PC-3 (cell line): ENCODE data around the gene TIMM44. TPM values are rescaled to one million over a fixed set of nuclear protein-coding genes. Genes with fewer than 3 reads are reported as not detected.
A peak's percentile ranks its signal among the peaks of the same experiment; 100 is the strongest.

Experiments
- ATAC-seq: fragments of 200-7000 bp; cut with Tn5 transposase; 2 replicates; pipeline ENCODE4 v1.9.1; 2020; ENCODE audit warnings: mild to moderate bottlenecking, moderate library complexity
- BruUV-seq: library from RNA; stranded (reverse); fragments of 400-500 nt; replicated peaks from 2 replicates; lab custom pipeline; 2021; lab: Mats Ljungman, UMichigan
- CTCF ChIA-PET: fragments of 300-600 bp; sonication (Branson Sonifier 250); formaldehyde crosslinking; loops from one replicate; lab custom pipeline; 2022; ENCODE audit warnings: antibody characterized with exemption; lab: Charles Lee
- POLR2A ChIA-PET: fragments of 300-600 bp; sonication (Branson Sonifier 250); formaldehyde crosslinking; loops from one replicate; lab custom pipeline; 2022; ENCODE audit warnings: antibody characterized with exemption; ENCODE audit not compliant: unreplicated experiment; lab: Charles Lee
- DNase-seq: peaks from one replicate; pipeline ENCODE4 v3.0.0-alpha.2; 2015
- H2AFZ ChIP-seq: fragments of 300-600 bp; sonication (generic); 2 replicates; pipeline ENCODE4 v1.6.0; 2016; ENCODE audit warnings: antibody characterized with exemption, low read length
- H3F3A ChIP-seq: fragments of 300-600 bp; sonication (generic); one replicate; pipeline ENCODE4 v1.6.0; 2017; ENCODE audit warnings: antibody characterized with exemption, low read length, control low read depth, mild to moderate bottlenecking; ENCODE audit not compliant: unreplicated experiment
- H3K27ac ChIP-seq: fragments of 300-600 bp; sonication (generic); 2 replicates; pipeline ENCODE4 v1.5.1; 2016; ENCODE audit warnings: mild to moderate bottlenecking, low read length
- H3K27me3 ChIP-seq: fragments of 300-600 bp; sonication (generic); 2 replicates; pipeline ENCODE4 v1.6.1; 2016; ENCODE audit warnings: low read length, mixed read lengths
- H3K36me3 ChIP-seq: fragments of 300-600 bp; sonication (generic); 2 replicates; pipeline ENCODE4 v1.6.1; 2016; ENCODE audit warnings: low read depth, mixed run types, low read length, mixed read lengths
- H3K4me1 ChIP-seq: fragments of 300-600 bp; sonication (generic); 2 replicates; pipeline ENCODE4 v1.5.1; 2016; ENCODE audit warnings: low read length; ENCODE audit not compliant: insufficient read depth
- H3K4me2 ChIP-seq: fragments of 300-600 bp; sonication (generic); 2 replicates; pipeline ENCODE4 v1.6.0; 2016; ENCODE audit warnings: low read length
- H3K4me3 ChIP-seq: fragments of 300-600 bp; sonication (generic); 2 replicates; pipeline ENCODE4 v1.5.1; 2016; ENCODE audit warnings: mild to moderate bottlenecking, low read length, mixed read lengths
- H3K79me2 ChIP-seq: fragments of 300-600 bp; sonication (generic); 2 replicates; pipeline ENCODE4 v1.6.1; 2017; ENCODE audit warnings: low read length, mixed read lengths
- H3K9ac ChIP-seq: fragments of 300-600 bp; sonication (generic); 2 replicates; pipeline ENCODE4 v1.6.0; 2016; ENCODE audit warnings: mild to moderate bottlenecking, low read length
- H3K9me2 ChIP-seq: fragments of 300-600 bp; sonication (generic); replicated peaks from 2 replicates; pipeline ENCODE4 v1.6.1; 2016; ENCODE audit warnings: mixed run types, low read length, mixed read lengths
- H3K9me3 ChIP-seq: fragments of 300-600 bp; sonication (generic); 2 replicates; pipeline ENCODE4 v1.6.1; 2016; ENCODE audit warnings: low read length, mixed read lengths
- H4K20me1 ChIP-seq: fragments of 300-600 bp; sonication (generic); 2 replicates; pipeline ENCODE4 v1.6.1; 2016; ENCODE audit warnings: low read length, mixed read lengths
- CTCF ChIP-seq: fragments of 300-600 bp; sonication (generic); conservative IDR thresholded peaks from 2 replicates; pipeline ENCODE4 v1.5.1; 2017; ENCODE audit warnings: antibody characterized with exemption, low read depth, mild to moderate bottlenecking, low read length
- EZH2 ChIP-seq: fragments of 300-600 bp; sonication (generic); IDR thresholded peaks from one replicate; pipeline ENCODE4 v1.6.1; 2017; ENCODE audit warnings: antibody characterized with exemption, mild to moderate bottlenecking, low read length; ENCODE audit not compliant: unreplicated experiment
- EZH2phosphoT487 ChIP-seq: fragments of 300-600 bp; sonication (generic); IDR thresholded peaks from 2 replicates; pipeline ENCODE4 v1.6.1; 2018; ENCODE audit warnings: mild to moderate bottlenecking, antibody characterized with exemption, low read length, borderline replicate concordance
- intact Hi-C: fragments of 100-400 bp; cut with micrococcal nuclease; formaldehyde crosslinking; loops from 2 replicates; pipeline ENCODE4 v1.9.0; 2023
- total RNA-seq: library from RNA; depleted of rRNA; stranded (reverse); fragments of >200 nt; gene quantifications from 2 replicates; pipeline ENCODE4 v1.2.3, GENCODE V29; 2014

TIMM44 gene
- total RNA-seq, 1 experiment from 2014 or later = 191 TPM

- H3K27me3 ChIP-seq = no peaks in the 10 kb centered on the region
- peak overlapping the region; percentile 67 for H3K9ac ChIP-seq
- TF ChIP-seq CTCF (no peak), EZH2 (no peak), EZH2phosphoT487 (no peak)
- no peaks in the 10 kb centered on the region; the same call in 1 of the 2 replicates for H3K36me3 ChIP-seq
- peaks cover 38% of the 10 kb centered on the region for H3K4me1 ChIP-seq
- intact Hi-C loops = loop anchor here (1.0 to 2.0 kb wide), 2 partner anchors 17 to 52 kb away; partner anchors contain the start of gene MAP2K7
- peak overlapping the region; percentile 89 for H3K4me2 ChIP-seq
- H3F3A ChIP-seq = no peaks in the 10 kb centered on the region
- ChIA-PET POLR2A (interaction anchor here (0.5 to 1.5 kb wide), 8 partner anchors 8 to 465 kb away, joined by 3 to 26 read pairs (median 7); partner anchors contain the start of genes LRRC8E, MAP2K7 and TIMM44), CTCF (interaction anchor here (0.5 to 2.6 kb wide), 8 partner anchors 8 to 398 kb away, joined by 3 to 19 read pairs (median 6); partner anchors contain the start of genes MAP2K7 and TIMM44)
- peak overlapping the region; percentile 88 for H2AFZ ChIP-seq
- 0 out of 2 replicates have a peak, but pooled peaks cover 4% of the 10 kb centered on the region for H4K20me1 ChIP-seq
- no peaks in the 10 kb centered on the region for H3K9me2 ChIP-seq
- ATAC-seq (peak; percentile 33), DNase-seq (peak; percentile 96)
- no TSS peak for BruUV-seq
- H3K27ac ChIP-seq = peak overlapping the region; percentile 77
- no peaks in the 10 kb centered on the region for H3K9me3 ChIP-seq
- peaks cover 9% of the 10 kb centered on the region; the same call in 1 of the 2 replicates for H3K79me2 ChIP-seq
- H3K4me3 ChIP-seq = peak overlapping the region; percentile 87
These were observed 22.8 kb downstream of the TIMM44 start for GRCh38 chr19:7920519-7921301.

- Histone ChIP-seq H3K27me3 (no peaks in the 10 kb centered on the region), H3K4me3 (peak within 1 kb of the TSS; percentile 87), H3K27ac (peak within 1 kb of the TSS; percentile 77), H3K9me3 (no peaks in the 10 kb centered on the region), H3K9me2 (no peaks in the 10 kb centered on the region), H3F3A (no peaks in the 10 kb centered on the region), H4K20me1 (0 out of 2 replicates have a peak, but pooled peaks cover 4% of the 10 kb centered on the region), H3K4me2 (peak within 1 kb of the TSS; percentile 89), H3K36me3 (no peaks in the 10 kb centered on the region; the same call in 1 of the 2 replicates), H3K9ac (peak within 1 kb of the TSS; percentile 67), H3K79me2 (peaks cover 9% of the 10 kb centered on the region; the same call in 1 of the 2 replicates), H3K4me1 (peaks cover 33% of the 10 kb centered on the region), H2AFZ (peak within 1 kb of the TSS; percentile 88)
- TF ChIP-seq CTCF (no peak), EZH2 (no peak), EZH2phosphoT487 (no peak)
- intact Hi-C loops = loop anchor here (1.0 to 2.0 kb wide), 2 partner anchors 17 to 51 kb away; partner anchors contain the start of gene MAP2K7
- DNase-seq (peak; percentile 93), ATAC-seq (peak; percentile 52)
- TSS peak; percentile 27 for BruUV-seq
- ChIA-PET POLR2A (interaction anchor here (0.6 to 1.5 kb wide), 12 partner anchors 9 to 525 kb away, joined by 3 to 26 read pairs (median 4); partner anchors contain the start of genes LRRC8E, MAP2K7 and TIMM44), CTCF (interaction anchor here (0.6 to 2.6 kb wide), 7 partner anchors 9 to 323 kb away, joined by 3 to 19 read pairs (median 7); partner anchors contain the start of genes MAP2K7 and TIMM44)
These were observed 23.6 kb downstream of the TIMM44 start, which contains the start of gene SNAPC2 for GRCh38 chr19:7919610-7920518. Gene SNAPC2, plus strand, starts transcription at chr19:7920338. Its CDS starts 29 bp downstream, at chr19:7920367.
